ENCODE results near the gene DIDO1. TPM values are rescaled to one million over a fixed set of nuclear protein-coding genes. Genes with fewer than 3 reads are reported as not detected.

DIDO1 gene
- total RNA-seq, 1 donor from 2014 or later, result 32.3 TPM

DNA sequence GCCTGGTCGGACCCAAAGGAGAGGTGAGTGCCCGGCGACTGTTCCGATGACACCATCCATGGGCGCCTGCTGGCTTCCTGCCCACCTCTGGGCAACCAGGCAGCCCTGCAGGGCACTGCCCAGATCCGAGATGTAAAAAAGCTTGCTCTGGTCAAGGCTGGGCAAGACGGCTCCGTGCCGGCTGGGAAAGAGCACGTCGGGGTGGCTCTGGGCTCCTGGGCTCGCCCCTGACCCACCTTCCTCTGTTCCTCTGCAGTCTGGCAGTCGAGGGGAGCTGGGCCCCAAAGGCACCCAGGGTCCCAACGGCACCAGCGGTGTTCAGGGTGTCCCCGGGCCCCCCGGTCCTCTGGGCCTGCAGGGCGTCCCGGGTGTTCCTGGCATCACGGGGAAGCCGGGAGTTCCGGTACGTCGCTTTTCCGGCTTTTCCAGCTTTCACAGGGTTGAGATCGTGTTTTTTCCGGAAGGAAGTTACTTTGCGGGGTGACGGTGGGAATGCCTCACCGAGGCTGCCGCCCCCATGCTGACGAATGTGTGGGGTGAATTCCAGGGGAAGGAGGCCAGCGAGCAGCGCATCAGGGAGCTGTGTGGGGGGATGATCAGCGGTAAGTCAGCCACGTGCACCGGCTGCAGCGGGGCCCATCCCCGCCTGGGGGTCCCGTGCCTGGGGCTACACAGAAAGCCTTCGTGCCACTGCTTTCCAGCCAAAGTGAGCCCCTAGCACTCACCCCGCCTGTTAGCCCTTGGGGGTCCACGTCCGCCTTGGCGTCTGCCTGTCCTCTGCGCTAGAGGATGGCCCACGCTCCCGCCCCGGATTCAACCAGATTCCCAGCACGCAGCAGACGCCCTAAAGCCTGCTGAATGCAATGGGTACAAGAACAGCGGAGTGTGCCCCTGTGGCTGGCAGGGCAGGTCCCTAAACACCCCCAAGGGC, 90.1 kb downstream of the DIDO1 start:
- peak; percentile 31 for DNase-seq

DNA sequence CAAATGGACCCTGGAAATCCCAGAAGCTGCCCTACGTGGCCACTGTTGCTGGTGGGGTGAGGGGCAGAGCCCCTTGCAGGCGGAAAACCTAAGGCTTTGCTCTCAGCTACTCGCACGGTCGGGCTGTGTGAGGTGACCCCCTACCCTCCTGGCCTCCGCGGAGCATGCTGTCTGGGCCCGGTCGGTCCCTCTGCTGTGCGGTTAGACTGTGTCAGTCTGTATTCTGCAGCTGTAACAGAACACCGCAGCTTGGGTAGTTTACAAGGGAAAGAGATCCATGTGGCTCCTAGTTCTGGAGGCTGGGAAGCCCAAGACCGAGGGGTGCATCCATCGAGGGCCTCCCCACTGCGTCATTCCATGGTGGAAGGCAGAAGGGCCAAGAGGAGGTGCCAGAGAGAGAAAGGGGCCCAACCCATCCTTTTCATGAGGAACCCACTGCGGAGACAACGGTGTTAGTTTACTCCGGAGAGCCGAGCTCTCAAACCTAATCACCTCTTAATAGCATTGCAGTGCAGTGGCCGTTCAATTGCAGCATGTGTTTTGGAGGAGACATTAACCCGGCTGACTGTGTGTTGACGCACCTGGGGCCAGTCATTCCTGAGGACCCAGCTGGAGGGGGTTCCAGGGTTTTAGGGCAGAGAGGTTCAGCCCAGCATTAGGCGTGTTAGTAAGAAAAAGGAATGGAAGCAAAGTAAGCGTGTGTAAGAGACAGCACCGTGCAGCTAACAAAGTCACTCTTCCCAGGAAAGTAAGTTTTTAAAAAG, 91.2 kb downstream of the DIDO1 start:
- intact Hi-C loops (cut with DNase I), result no loop called here
- DNase-seq (peak; percentile 20), ATAC-seq (ENCODE audit: poor library complexity) (no peak)

More for the DNA sequence above, 90.1 kb downstream of the DIDO1 start:
- no peak for ATAC-seq (ENCODE audit: poor library complexity)
- intact Hi-C loops (cut with DNase I), result no loop called here

DNA sequence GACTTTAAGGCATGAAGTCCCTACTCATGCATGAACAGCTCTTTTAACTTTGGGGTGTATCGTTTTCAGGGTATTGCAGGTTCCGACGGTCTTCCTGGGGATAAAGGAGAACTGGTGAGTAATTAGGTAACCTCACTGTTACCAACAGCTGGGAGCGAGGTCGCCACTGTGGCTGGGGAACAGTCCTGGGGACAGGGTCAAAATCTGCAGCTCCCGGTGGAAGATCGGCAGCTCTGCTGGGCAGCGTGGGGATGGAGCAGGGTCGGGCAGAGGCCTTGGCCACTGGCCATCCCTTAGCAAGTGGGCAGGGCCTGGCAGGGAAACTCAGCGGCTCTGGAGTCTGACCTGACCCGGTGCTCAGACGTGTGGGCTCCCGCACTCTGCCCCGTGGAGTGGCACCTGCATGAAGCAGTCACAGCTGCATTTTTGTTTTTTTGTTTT, 93.3 kb downstream of the DIDO1 start:
- peak; percentile 40 for DNase-seq
- intact Hi-C loops (cut with DNase I), result no loop called here
- ATAC-seq (ENCODE audit: poor library complexity), result no peak

DNA sequence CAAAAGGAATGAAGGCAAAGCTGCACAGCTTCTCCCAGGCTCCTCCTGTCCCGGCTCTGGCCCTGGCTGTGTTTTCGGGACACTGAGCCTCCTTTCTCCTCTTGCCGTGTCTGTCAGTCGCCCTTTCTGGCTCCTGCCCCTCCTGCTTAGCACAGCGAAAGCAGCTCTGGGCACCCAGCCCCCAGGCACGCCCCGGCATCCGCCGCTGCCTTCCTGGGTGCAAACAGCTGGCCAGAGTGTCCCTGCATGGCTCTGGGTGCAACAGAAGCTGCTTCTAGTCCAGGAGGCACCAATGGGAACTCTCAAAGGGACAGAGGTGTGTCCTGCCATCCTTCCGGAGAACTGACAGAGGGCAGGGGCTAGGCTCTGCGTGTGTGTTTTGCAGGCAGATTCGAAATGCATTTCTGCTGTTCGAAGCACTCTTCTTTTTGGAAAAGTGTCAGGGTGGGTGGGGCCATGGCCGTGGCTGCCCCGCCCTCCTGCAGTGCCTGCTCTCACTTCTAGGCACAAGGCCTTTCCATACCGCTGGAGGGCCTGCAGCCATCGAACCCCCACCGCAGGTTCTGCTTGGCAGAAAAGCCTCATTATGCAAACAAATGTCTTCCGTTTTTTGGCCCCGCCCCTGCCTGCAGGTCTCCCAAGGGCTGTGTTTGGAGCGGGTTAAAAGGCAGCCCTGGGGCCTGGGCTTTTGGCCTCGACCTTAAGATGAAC, 93.9 kb downstream of the DIDO1 start:
- DNase-seq (peak; percentile 61), ATAC-seq (ENCODE audit: poor library complexity) (peak; percentile 32)
- intact Hi-C loops (cut with DNase I), result no loop called here

DNA sequence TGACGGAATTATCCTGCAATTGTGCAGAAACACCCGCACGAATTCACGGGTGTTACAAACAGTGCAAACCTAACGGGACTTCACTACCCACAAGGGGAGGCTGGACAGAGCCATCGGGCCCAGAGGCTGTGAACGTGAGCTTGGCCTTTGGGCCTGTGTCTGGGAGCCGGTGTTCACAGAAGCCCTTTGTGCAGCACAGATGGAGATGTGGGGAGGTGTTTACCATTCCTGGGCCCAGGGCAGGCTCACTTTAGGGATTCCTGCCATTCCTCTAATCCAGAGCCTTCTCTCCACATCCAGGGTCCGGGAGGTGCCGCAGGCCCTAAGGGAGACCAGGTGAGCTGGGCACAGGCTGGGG, 94.5 kb downstream of the DIDO1 start:
- DNase-seq (no peak), ATAC-seq (ENCODE audit: poor library complexity) (no peak)
- intact Hi-C loops (cut with DNase I), result no loop called here

DNA sequence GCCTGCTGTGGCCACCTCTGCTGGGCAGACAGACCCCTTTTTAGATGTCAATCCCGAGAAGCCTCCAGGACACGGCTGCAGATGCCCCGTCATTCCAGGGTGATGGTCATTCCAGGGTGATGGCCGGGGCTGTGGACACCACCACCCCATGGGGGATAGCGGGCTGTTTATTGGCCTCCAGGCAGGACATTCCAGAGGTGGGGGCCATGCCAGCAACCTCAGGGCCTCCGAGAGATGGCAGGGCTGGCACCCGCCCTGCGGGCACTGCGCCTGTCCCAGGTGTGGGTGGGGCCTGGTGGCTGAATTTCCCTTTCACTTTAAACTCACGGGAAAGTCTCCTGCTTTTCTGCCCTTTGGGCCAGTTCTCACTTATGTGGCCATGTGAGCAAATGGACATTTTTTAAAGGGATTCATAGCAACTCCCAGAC, 94.9 kb downstream of the DIDO1 start:
- DNase-seq, result no peak
- intact Hi-C loops (cut with DNase I), result no loop called here
- ATAC-seq (ENCODE audit: poor library complexity), result peak; percentile 19

DNA sequence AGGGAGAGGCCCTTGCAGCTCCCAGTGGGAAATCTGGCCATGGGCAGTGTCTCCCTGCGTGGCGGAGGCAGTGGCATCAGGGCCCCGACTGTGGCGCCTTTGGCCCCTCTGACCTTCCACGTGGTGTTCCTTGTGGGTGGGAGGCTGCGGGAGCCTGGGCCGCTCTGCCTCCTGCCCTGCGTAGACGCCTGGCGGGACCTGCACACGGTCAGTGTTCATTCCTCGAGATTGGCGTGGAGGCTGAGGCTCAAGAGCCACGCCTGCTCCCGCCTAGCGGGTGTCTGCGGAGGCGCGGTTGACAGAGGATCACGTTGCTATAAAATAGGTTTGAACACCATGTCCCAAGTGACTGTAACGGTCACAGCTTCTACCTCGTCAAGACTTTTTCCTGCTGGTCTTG, 95.5 kb downstream of the DIDO1 start:
- DNase-seq (peak; percentile 23), ATAC-seq (ENCODE audit: poor library complexity) (no peak)
- intact Hi-C loops (cut with DNase I), result no loop called here

DNA sequence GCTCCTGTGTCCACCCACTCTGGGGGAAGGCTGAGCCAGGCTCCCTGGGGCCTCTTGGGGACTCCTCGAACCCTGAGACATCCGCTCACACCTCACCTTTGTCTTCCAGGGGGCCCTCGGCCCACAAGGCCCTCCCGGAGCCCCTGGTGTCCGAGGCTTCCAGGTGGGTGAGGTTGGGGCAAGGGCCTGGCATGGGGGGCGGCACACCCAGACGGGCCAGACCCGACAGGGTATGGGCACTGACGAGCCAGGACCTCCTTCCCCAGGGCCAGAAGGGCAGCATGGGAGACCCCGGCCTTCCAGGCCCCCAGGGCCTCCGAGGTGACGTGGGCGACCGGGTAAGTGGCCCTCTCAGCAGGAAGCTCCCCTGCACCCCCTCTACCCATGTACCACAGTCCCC, 96.1 kb downstream of the DIDO1 start:
- DNase-seq (peak; percentile 18), ATAC-seq (ENCODE audit: poor library complexity) (no peak)
- intact Hi-C loops (cut with DNase I), result no loop called here

DNA sequence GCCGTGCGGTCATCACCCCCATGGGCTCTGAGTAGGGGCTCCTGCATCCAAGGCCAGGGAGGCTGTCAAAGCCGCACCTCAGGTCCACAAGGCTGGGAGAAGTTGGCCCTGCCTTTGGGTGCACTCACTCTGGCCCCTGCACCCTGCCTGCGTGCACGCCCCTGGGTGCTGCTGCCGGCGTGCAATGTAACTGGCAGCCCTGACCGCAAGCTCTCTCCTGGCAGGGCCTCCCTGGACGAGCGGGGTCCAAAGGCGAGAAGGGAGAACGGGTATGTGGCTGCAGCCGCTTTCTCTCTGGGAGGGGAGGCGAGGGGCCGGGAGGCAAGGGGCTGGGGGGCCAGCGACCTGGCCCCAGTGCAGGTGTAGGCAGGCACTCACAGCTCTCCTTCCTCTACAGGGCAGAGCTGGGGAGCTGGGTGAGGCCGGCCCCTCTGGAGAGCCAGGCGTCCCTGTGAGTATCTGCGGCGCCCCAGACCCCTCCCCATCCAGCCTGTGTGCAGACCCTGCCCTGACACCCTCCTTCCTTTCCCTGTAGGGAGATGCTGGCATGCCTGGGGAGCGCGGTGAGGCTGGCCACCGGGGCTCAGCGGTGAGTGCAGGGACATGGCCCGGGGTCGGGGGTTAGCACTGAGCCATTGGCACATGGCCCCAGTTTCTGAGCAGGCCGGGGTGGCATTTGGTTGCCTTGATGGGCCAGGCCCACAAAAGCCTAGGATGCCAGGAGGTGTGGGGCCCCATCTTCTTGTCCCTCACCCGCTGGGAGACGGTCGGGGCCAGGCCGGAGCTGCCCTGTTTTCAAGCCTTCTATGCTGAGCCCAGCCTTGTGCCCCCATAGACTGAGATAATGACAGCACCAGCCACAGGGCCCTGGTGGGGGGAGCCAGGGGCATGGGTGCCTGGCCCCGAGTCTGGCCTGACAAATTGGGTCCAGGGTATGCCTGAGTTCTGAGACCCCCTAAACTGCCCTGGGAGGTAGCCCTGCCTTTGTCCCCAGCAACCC, 96.8 kb downstream of the DIDO1 start:
- no peak for ATAC-seq (ENCODE audit: poor library complexity)
- DNase-seq, result peak; percentile 35
- intact Hi-C loops (cut with DNase I), result no loop called here

DNA sequence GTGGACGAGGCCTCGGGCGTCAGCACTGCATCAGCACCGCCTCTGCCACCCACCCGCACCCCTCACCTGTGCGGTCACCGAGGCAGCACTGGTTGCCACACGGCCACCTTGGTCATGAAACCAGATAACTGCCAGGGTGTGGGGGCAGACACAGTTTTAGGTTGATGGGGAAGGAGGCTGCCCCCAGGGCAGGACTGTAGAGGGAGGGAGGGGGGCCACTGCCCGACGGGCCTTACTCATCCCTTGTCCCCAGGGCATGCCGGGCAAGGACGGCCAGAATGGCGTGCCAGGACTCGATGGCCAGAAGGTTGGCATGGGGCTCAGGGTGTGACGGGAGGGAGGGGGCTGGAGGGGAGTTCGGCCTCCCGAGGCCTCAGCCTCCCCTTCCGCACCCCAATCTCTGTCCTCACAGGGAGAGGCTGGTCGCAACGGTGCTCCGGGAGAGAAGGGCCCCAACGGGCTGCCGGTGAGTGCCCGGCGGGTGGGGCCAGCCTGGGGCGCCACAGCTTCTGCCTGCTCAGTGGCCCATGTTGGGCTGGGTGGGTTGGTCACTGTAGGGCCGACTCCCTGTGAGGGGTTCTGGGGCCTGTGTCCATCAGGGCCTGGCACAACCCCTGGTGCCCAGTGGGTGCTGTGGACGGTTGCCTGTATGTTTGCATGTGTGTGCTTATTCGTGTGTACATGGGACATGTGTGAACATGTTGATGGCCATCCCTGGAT, 97.6 kb downstream of the DIDO1 start:
- no peak for ATAC-seq (ENCODE audit: poor library complexity)
- intact Hi-C loops (cut with DNase I), result no loop called here

DNA sequence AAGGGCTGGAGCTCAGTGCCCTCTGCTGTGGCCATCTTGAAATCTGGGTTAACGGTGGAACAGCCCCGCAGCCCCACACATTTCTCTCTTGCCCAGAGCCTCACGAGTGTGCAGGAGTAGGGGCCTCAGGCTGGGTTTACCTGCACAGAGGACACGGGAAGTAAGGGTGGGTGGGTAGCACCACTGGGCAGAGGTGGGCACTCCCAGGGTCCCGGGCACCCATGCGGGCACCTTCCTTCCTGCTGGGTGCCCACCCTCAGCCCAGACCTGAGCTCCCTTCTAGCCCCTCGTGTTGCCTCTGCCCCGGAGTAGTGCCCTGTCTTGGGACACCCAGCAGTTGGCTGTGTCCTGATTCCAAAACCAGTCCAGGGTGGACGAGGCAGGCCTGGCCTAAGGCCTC, 98.3 kb downstream of the DIDO1 start:
- ATAC-seq (ENCODE audit: poor library complexity), result no peak
- DNase-seq, result no peak
- intact Hi-C loops (cut with DNase I), result no loop called here

More for the DNA sequence above, 97.6 kb downstream of the DIDO1 start:
- no peak for DNase-seq

Other genes with a start within 250 kb of the DIDO1 start
- not detected for gene NTSR1, start 217.7 kb downstream of the DIDO1 start, total RNA-seq
- gene MRGBP, start 130.0 kb downstream of the DIDO1 start, total RNA-seq, result 10.2 TPM
- 17.8 TPM for gene OGFR, start 121.7 kb downstream of the DIDO1 start, total RNA-seq
- 2.7 TPM for gene COL9A3, start 109.5 kb downstream of the DIDO1 start, total RNA-seq
- gene TCFL5, start 64.7 kb downstream of the DIDO1 start, total RNA-seq, result 6.1 TPM
- gene GID8, start 11.6 kb upstream of the DIDO1 start, total RNA-seq, result 15.5 TPM
- 0.73 TPM for gene SLC17A9, start 26.2 kb upstream of the DIDO1 start, total RNA-seq
- gene BHLHE23, start 80.5 kb upstream of the DIDO1 start, total RNA-seq, result not detected

Data from Right ventricle myocardium superior (tissue), 1 donor.